Thyroid gland (tissue), 4 donors: Measurements from ENCODE around the gene STAT1. TPM values are rescaled to one million over a fixed set of nuclear protein-coding genes. Genes with fewer than 3 reads are reported as not detected.

ENCODE experiments used
- DNase-seq, 2 donors: peaks; one replicate each; pipeline ENCODE4 v3.0.0-alpha.2; 2019
- H3K27ac ChIP-seq, 3 donors: fragments of 200-600 bp; sonication (generic); 1 replicate in 2 of 3; 2 replicates in 1 of 3; pipeline ENCODE4 v1.5.1; 2016 to 2019; ENCODE audit warnings: mild to moderate bottlenecking in 1 of 3, moderate library complexity in 1 of 3
- H3K27me3 ChIP-seq: fragments of 200-600 bp; sonication (generic); one replicate; pipeline ENCODE4 v1.5.1; 2019
- H3K36me3 ChIP-seq, 2 donors: fragments of 200-600 bp; sonication (generic); one replicate each; pipeline ENCODE4 v1.5.1; 2016 to 2019
- H3K4me1 ChIP-seq, 2 donors: fragments of 200-600 bp; sonication (generic); one replicate each; pipeline ENCODE4 v1.5.1; 2017 to 2019
- H3K4me3 ChIP-seq, 3 donors: fragments of 200-600 bp; sonication (generic); replicated peaks in 1 of 3; 1 replicate in 2 of 3; 2 replicates in 1 of 3; pipeline ENCODE4 v1.5.1; 2016; ENCODE audit warnings: mild to moderate bottlenecking in 1 of 3
- H3K9me3 ChIP-seq: fragments of 200-600 bp; sonication (generic); one replicate; pipeline ENCODE4 v1.5.1; 2017
- POLR2A ChIP-seq, 2 donors: fragments of 450-650 bp; IDR thresholded peaks; one replicate each; pipeline ENCODE4 v1.6.1; 2017; ENCODE audit warnings: antibody characterized with exemption in 2 of 2, mild to moderate bottlenecking in 2 of 2, moderate library complexity in 1 of 2
- WGBS, 2 donors: methylation state at CpG; one replicate each; pipeline ENCODE4 v1.1.5; 2017; 5-methylcytosine and 5-hydroxymethylcytosine counted together
- intact Hi-C: fragments of 100-400 bp; cut with DNase I; formaldehyde crosslinking; loops from one replicate; pipeline ENCODE4 v1.15.1; 2023
- total RNA-seq, 4 donors: library from RNA; depleted of rRNA; stranded (reverse); fragments of >200 nt; gene quantifications; one replicate each; pipeline ENCODE4 v1.2.3, GENCODE V29; 2016
- TF ChIP-seq, protein P1 (sequence below), 6 experiments: fragments of 200-600 bp in 3 of 6; fragments of 450-650 bp in 3 of 6; sonication (generic) in 3 of 6; IDR thresholded peaks; one replicate each; pipeline ENCODE4 v1.5.1; 2016 to 2019; ENCODE audit warnings: antibody characterized with exemption in 6 of 6, mild to moderate bottlenecking in 2 of 6, inconsistent platforms in 1 of 6, moderate library complexity in 1 of 6

STAT1 gene
- total RNA-seq, 4 donors from 2014 or later = 38.0 to 87.7 (median 61.3) TPM

GRCh38 chr2:191053256-191053655, 39.3 kb upstream of the STAT1 start:
- no peaks in the 10 kb centered on the region for H3K27me3 ChIP-seq
- TF ChIP-seq POLR2A (IDR thresholded peaks at IDR 0.05) = no peak
- TF ChIP-seq, protein P1, sequence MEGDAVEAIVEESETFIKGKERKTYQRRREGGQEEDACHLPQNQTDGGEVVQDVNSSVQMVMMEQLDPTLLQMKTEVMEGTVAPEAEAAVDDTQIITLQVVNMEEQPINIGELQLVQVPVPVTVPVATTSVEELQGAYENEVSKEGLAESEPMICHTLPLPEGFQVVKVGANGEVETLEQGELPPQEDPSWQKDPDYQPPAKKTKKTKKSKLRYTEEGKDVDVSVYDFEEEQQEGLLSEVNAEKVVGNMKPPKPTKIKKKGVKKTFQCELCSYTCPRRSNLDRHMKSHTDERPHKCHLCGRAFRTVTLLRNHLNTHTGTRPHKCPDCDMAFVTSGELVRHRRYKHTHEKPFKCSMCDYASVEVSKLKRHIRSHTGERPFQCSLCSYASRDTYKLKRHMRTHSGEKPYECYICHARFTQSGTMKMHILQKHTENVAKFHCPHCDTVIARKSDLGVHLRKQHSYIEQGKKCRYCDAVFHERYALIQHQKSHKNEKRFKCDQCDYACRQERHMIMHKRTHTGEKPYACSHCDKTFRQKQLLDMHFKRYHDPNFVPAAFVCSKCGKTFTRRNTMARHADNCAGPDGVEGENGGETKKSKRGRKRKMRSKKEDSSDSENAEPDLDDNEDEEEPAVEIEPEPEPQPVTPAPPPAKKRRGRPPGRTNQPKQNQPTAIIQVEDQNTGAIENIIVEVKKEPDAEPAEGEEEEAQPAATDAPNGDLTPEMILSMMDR (IDR thresholded peaks at IDR 0.05) = no peak
- H3K9me3 ChIP-seq = no peaks in the 10 kb centered on the region
- no peaks in the 10 kb centered on the region for H3K36me3 ChIP-seq
- intact Hi-C loops = loop anchor here (5.0 kb wide), 1 partner anchor 104 kb away; no protein-coding TSS in a partner anchor
- WGBS, 2 donors = 75 to 80% methylated on average over 6 of the region's 6 CpGs
- no peak overlapping the region for H3K27ac ChIP-seq
- H3K4me3 ChIP-seq = no peak overlapping the region
- DNase-seq = no peak
- peaks cover 21 to 26% of the 10 kb centered on the region in 2 donors for H3K4me1 ChIP-seq

DNA sequence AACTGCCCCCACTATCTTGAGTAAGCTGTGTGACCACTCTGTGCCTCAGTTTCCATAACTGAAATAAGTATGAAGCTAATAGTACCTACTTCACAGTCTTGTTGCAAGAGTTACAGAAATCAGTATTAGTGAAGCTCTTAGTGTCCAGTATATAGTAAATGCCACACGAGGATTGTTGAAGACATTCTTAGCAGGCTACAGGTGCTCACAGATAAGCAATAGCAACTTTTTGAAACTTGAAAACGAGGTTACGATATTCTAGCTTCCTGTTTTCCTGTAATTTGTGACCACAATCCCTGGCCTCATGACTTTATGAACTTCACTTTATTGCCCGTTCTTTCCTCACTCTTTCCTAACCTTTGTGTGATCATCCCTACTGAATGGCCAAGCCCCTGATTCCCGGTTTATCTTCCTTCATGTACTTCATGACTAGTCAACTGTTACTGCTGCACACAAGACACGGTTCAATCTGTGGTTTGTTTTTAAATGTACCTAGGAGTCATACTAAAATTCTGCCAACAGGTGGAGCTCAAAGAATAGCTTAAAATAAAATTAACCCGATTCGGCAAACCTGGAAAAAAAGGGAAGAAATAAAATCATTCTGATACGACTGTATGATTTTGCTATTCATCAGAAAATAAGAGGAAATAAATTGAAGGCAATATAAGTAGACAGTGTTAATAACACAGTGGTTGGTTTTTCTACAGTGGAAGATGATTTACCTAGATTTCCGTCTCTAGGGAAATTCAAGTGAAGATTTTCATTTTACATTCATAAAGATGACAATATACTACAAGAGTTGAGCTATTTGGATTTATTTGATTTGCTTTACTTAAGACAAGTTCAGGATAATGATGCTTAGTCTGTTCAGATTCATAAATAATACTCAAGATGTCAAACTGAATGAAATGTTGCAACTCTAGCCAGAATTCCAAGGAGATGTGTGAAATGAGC, 38.1 kb upstream of the STAT1 start:
- Histone ChIP-seq H3K27me3 (no peaks in the 10 kb centered on the region), H3K9me3 (no peaks in the 10 kb centered on the region), H3K4me3 (no peak overlapping the region), H3K27ac (no peak overlapping the region), H3K36me3 (no peaks in the 10 kb centered on the region), H3K4me1 (peaks cover 21 to 26% of the 10 kb centered on the region in 2 donors)
- TF ChIP-seq POLR2A (IDR thresholded peaks at IDR 0.05) = no peak
- TF ChIP-seq, protein P1 (IDR thresholded peaks at IDR 0.05) = peak in 5 of 6 experiments; percentile 17 to 76 (median 68)
- DNase-seq = no peak
- WGBS, 2 donors = 20 to 24% methylated on average over 10 of the region's 10 CpGs
- intact Hi-C loops = loop anchor here (5.0 kb wide), 1 partner anchor 105 kb away; no protein-coding TSS in a partner anchor

- Histone ChIP-seq H3K4me1 (peaks cover 21 to 26% of the 10 kb centered on the region in 2 donors), H3K27ac (no peak overlapping the region), H3K36me3 (no peaks in the 10 kb centered on the region), H3K9me3 (no peaks in the 10 kb centered on the region), H3K4me3 (no peak overlapping the region), H3K27me3 (no peaks in the 10 kb centered on the region)
- 77 to 87% methylated on average over 3 of the region's 3 CpGs for WGBS, 2 donors
- no peak for TF ChIP-seq POLR2A (IDR thresholded peaks at IDR 0.05)
- TF ChIP-seq, protein P1 (IDR thresholded peaks at IDR 0.05) = no peak
- no peak for DNase-seq
- intact Hi-C loops = loop anchor here (5.0 kb wide), 1 partner anchor 106 kb away; no protein-coding TSS in a partner anchor
Measured at GRCh38 chr2:191051177-191051576, 37.2 kb upstream of the STAT1 start.

- no peak overlapping the region for H3K27ac ChIP-seq
- H3K4me1 ChIP-seq = peaks cover 21 to 26% of the 10 kb centered on the region in 2 donors
- no peak overlapping the region for H3K4me3 ChIP-seq
- intact Hi-C loops = loop anchor here (5.0 kb wide), 1 partner anchor 107 kb away; no protein-coding TSS in a partner anchor
- WGBS, 2 donors = 76 to 82% methylated on average over 1 of the region's 1 CpG
- no peaks in the 10 kb centered on the region for H3K27me3 ChIP-seq
- no peak for DNase-seq
- TF ChIP-seq POLR2A (IDR thresholded peaks at IDR 0.05) = no peak
- TF ChIP-seq, protein P1 (IDR thresholded peaks at IDR 0.05) = no peak
- H3K36me3 ChIP-seq = no peaks in the 10 kb centered on the region
- H3K9me3 ChIP-seq = no peaks in the 10 kb centered on the region
Measured at GRCh38 chr2:191050640-191050987, 36.6 kb upstream of the STAT1 start.
